GM19372 (cell line): Measurements from ENCODE around the gene PAK1IP1.
"Not testable (repeated sequence)": the region's sequence is repeated elsewhere in the genome, so short reads cannot be mapped to it uniquely, and the experiment has no call there.

ENCODE experiments used
- ATAC-seq: cut with Tn5 transposase; IDR thresholded peaks from one replicate; pipeline ENCODE4 v1.9.1; 2021; ENCODE audit warnings: mild to moderate bottlenecking, low read depth, moderate library complexity; ENCODE audit not compliant: unreplicated experiment

The PAK1IP1 gene, protein sequence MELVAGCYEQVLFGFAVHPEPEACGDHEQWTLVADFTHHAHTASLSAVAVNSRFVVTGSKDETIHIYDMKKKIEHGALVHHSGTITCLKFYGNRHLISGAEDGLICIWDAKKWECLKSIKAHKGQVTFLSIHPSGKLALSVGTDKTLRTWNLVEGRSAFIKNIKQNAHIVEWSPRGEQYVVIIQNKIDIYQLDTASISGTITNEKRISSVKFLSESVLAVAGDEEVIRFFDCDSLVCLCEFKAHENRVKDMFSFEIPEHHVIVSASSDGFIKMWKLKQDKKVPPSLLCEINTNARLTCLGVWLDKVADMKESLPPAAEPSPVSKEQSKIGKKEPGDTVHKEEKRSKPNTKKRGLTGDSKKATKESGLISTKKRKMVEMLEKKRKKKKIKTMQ

DNA sequence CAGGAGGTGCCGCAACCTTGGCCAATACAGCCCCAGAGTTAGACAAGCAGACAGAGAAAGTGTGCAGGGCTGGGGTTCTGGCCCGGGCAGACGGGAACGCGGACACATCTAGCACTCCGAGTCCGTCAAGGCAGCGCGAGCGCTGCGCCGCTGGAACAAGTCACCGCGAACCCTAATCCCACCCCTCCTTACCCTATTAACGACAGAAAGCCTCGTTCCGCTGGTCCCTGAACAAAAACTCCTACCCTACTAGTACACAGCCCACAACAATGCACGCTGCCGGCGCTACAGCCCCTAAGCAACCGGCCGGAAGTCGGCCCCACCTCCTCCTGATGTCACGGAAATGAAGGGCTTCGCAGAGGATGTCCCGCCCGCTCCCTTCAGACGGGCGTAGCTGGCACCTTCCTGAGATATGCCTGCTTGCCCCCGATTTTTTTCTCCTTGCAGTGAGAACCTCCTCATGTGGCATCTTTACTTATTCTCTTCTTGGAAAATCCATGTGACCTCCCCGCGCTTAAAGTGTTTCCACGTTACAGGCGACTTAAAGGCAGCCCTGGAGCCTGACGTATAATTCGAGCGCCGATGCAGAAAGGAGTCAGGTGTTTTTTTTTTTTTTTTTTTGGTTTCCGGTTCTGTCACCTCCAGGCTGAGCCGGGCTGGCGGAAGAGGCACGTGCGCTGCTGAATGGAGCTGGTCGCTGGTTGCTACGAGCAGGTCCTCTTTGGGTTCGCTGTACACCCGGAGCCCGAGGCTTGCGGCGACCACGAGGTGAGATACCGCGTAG, at the start of gene PAK1IP1, which contains the start of gene C6orf52:
PAK1IP1 (plus strand) TSS at position 671 of the 784 bp plus-strand sequence; CDS start at position 685, 14 bp downstream.
C6orf52 (minus strand) TSS at position 315 of the 784 bp plus-strand sequence. CDS start 7,066 bp downstream, outside the sequence.
- ATAC-seq = peak; percentile 99

DNA sequence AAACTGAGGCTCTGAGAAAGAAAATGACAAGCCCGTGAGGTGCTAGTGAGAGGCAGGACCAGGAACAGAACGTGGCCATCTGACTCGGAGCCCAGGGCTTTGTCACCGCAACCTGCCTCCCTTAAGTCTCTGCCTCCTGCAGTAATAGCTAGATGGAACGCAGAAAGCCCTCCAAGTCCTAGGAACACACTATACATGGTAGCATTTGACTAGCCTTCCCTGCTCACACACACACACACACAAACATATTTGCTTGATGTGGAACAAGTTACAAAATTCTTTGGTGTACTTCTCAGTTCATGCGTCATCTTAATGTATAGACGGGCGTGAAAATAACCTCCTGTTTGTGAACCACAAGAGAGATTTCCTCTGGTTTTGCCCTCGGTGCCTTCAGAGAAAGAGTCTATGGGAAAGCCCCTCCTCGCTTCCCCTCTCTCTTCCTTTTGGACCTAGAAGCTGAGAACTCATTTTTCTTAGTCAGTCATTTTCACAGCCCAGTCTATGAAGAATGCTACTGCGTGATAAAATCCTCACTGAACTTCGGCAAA, 39.2 kb upstream of the PAK1IP1 start:
- no peak for ATAC-seq

DNA sequence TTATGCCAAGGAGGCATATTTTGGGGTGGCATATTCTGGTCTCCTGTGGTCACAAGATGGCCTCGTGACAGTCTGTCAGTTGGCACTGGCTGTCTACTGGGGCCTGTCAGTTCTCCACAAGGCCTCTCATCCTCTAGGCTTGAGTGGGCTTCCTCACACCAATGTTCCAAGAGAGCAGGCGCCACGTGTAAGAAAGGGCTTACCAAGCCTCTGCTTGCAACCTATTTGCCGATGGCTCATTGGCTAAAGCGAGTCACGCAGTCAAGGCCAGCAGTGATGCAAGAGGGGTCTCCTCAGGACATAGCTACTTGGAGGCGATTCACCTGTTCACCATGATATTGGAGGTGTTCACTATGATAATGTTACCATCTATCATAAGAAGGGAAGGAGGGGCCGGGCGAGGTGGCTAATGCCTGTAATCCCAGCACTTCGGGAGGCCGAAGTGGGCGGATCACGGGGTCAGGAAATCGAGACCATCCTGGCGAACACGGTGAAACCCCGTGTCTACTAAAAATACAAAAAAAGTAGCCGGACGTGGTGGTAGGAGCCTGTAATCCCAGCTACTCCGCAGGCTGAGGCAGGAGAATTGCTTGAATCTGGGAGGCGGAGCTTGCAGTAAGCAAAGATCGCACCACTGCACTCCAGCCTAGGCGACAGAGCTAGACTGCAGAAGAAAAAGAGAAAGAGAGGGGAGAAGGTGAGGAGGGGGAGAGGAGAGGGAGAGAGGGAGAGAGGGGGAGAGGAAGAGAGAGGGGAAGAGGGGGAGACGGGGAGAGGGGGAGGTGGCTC, 35.7 kb upstream of the PAK1IP1 start:
- no peak for ATAC-seq

DNA sequence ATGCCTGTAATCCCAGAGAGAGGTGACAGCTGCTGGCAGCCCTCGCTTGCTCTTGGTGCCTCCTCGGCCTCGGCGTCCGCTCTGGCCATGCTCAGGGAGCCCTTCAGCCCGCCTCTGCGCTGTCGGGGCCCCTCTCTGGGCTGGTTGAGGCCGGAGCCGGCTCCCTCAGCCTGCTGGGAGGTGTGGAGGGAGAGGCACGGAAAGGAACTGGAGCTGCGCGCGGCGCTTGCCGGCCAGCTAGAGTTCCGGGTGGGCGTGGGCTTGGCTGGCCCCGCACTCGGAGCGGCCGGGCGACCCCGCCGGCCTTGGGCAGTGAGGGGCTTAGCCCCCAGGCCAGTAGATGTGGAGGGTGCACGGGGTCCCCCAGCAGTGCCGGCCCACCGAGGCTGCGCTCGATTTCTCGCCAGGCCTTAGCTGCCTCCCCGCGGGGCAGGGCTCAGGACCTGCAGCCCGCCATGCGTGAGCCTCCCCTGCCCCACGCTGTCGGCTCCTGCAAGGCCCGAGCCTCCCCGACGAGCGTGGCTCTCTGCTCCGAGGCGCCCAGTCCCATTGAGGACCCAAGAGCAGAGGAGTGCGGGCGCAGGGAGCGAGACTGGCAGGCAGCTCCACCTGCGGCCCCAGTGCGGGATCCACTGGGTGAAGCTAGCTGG, 34.9 kb upstream of the PAK1IP1 start:
- ATAC-seq = no peak

DNA sequence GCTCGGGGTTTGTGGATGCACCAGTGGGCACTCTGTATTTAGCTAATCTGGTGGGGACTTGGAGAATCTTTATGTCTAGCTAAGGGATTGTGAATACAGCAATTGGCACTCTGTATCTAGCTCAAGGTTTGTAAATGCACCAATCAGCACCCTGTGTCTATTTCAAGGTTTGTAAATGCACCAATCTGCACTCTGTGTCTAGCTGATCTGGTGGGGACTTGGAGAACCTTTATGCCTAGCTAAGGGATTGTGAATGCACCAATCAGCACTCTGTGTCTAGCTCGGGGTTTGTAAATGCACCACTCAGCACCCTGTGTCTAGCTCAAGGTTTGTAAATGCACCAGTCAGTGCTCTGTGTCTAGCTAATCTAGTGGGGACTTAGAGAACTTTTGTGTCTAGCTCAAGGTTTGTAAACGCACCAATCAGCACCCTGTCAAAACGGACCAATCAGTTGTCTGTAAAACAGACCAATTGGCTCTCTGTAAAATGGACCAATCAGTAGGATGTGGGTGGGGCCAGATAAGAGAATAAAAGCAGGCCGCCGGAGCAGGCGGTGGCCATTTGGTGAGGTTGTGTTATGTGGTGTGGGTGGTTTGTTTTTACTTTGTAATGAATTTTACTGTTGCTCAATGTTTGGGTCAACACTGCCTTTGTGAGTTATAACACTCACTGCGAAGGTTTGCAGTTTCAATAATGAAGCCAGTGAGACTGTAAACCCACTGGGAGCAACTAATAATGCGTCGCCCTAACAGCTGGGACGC, 34.2 kb upstream of the PAK1IP1 start:
- not testable (repeated sequence) for ATAC-seq

DNA sequence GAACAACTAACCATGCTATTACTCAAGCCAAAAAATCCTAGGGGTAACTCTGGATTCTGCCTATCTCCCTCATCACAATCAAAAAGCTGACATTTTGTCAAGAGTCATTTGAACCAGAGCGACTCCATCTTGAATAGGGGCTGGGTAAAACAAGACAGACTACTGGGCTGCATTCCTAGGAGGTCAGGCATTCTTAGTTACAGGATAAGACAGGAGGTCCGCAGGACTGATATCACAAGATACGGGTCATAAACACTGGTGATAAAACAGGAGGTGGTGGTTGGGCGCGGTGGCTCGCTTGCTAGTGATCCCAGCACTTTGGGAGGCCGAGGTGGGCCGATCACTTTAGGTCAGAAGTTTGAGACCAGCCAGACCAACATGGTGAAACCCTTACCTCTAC, 32.6 kb upstream of the PAK1IP1 start:
- no peak for ATAC-seq

DNA sequence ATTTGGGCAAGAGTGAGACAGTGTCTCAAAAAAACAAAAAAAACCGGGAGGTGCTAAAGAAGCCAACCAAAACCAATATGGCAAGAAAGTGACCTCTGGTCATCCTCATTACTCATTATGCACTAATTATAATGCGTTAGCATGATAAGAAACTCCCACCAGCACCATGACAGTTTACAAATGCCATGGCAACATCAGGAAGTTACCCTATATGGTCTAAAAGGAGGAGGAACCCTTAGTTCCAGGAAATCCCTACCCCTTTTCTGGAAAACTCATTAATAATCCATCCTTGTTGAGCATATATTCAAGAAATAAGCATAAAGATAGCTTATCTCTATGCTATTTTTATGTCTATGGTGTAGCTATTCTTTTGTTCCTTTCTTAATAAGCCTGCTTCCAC, 32.0 kb upstream of the PAK1IP1 start:
- no peak for ATAC-seq

DNA sequence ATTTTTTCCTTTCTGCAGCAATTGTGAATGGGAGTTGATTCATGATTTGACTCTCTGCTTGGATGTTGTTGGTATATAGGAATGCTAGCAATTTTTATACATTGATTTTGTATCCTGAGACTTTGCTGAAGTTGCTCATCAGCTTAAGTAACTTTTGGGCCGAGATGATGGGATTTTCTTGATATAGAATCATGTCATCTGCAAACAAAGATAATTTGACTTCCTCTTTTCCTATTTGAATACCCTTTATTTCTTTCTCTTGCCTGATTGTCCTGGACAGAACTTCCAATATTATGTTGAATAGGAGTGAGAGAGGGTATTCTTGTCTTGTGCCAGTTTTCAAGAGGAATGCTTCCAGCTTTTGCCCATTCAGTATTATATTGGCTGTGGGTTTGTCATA, 29.2 kb upstream of the PAK1IP1 start:
- not testable (repeated sequence) for ATAC-seq

DNA sequence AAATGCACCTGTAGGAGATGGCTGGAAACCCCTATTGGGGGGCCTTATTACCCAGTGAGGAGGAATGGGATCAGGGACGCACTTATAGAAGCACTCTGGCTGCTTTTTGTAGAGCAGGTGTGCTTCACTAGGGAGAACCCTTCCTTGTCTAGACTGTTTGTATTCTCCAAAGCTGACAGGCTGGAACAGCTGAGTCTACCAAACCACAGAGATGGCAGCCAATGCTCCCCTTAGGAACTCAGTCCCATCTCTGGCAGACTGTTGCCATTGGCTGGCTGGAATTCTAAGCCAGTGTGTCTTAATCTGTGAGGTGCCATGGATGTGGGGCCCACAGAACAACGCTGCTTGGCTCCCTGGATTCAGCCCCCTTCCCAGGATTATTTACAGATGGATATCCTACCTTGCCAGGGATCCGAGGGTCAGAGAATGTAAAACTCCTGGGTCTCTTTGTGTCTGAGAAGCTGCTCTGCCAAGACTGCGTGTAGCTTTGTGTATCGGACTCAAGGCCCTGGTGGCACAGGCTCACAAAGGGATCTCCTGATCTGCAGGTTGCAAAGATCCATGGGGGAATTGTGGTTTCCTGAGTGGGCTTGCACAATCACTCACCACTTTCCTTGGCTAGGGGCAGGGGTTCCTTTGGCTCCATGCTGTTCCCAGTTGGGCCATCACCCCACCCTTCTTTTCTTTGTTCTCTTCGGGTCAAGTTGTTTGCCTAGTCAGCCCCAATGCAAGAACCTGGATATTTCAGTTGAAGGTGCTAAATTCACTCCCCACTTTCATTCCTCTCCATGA, 26.4 kb upstream of the PAK1IP1 start:
- ATAC-seq = no peak

DNA sequence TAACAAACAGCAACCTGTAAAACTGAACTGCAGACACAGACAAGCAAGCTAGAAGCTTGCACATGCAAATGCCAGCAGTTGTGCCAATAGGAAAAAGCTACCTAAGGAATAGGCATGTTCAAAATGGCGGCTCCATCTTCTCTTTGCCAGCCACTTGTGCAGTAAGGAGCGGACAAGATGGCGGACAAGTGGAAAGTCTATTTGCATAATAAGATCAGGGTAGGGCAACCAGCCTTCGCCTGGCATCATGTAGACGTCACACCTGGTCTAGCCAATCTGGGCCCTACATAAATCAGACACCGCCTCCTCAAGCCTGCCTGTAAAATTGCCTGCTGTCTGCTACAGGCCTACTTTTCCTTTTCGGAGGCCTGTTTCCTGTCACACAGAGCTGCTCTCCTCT, 18.4 kb upstream of the PAK1IP1 start:
- no peak for ATAC-seq

DNA sequence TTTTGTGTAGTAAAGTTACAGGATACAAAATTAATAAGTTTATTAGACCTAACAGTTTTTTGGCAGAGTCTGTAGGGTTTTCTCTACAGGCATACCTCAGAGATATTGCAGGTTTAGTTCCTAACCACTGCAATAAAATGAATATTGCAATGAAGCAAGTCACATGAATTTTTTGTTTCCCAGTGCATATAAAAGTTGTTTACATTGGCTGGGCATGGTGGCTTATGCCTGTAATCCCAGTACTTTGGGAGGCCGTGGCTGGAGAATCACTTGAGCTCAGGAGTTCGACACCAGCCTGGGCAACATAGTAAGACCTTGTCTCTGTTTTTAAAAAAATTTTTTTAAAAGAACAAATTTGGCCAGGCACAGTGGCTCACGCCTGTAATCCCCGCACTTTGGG, 16.3 kb upstream of the PAK1IP1 start:
- ATAC-seq = no peak

DNA sequence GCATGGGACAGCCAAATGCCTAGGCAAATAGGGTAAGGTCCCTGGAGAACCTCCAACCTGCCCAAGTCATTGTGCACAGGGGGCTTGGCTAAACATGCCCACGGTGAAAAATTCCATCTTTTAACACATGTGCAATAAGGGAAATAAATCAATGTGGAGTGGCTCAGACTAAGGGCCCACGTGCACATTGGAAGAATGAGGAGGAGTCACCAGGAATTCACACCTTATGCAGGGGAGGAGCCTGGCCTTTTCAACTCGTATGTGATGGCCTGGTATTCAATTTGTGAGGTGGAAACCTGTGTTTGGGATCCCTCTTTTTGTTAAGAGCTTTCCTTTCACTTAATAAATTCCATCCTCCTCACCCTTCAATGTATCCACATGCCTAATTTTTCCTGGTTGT, 13.0 kb upstream of the PAK1IP1 start:
- ATAC-seq = no peak

DNA sequence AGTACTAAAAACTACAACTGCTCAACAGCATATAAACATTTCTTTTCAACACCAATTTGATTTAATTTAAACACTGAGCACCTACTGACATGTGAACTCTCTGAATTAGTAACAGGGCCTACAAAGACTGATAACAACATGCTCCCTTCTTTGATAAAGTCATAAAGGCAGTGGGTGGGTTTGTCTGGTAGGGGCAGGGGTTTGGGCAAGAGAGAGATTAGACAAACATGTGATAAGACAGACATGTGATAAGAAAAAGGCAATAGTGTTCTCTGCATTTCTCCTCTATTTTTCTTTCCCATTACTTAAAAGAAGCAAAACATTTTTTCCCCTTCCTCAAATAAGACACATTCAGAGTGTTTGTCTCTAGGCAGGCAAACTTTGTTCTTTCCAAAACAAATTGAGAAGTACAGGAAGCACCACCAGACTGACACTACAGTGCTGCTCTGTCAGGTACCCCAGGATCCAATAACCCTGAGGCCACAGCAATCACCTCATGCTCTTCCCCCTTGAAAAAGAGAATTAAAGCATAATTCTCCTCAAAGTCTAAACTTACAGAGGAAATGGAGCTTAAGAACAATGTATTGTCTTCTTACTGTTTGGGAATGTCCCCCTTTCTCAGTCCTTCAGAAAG, 12.3 kb upstream of the PAK1IP1 start:
- no peak for ATAC-seq

DNA sequence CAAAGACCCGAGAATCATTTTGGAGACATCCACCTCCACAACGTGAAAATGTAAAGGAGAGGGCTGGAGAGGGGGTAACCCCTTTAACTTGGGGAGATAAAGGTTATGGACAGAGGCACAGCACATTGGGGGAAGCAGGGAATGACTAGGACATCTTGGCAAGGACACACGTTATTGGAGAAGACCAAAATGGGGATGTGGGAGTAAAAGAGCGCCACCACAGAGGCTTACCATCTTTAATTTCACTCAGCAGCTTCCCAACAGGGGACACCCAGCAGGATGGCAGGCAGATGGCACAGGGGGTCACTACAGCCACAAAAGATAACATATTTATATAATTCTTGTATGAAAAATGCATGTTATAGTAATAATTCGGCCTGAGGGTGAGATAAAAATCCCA, 10.2 kb upstream of the PAK1IP1 start:
- no peak for ATAC-seq

DNA sequence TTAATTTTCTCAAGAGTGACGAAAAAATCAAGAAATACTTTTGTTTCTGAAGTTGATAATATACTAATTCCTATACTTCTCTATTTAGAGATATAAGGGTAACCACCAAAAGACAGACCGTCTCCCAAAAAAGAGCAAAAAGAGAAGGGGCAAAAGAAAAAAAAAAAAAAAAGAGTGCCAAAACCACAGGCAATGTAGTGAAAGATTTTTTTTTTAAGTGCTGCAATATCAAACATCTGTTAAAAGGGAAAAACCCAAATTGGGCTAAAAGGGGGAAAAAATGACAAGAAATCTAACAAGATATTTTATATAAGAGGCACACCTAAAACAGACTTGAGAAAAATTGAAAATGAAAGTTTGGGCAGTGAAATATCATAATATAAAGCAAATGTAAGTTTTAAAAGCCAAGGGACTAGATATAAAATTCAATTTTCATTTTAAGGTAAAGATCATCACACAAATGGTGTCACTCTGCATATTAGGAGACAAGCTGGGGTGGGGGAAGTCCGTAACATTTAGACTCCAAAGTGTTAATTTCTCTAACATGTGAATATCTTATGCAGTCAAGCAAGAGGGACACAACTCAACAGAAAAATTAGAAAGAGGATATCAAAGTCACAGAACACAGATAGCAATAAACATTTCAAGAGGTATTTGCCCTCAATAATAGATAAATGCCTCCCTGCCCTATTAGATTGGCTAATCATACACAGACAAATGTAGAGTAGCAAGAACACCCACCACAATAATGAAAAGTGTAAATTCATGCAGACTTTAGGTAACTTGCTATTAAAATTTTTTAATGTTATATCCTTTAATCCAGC, 9.5 kb upstream of the PAK1IP1 start:
- no peak for ATAC-seq

DNA sequence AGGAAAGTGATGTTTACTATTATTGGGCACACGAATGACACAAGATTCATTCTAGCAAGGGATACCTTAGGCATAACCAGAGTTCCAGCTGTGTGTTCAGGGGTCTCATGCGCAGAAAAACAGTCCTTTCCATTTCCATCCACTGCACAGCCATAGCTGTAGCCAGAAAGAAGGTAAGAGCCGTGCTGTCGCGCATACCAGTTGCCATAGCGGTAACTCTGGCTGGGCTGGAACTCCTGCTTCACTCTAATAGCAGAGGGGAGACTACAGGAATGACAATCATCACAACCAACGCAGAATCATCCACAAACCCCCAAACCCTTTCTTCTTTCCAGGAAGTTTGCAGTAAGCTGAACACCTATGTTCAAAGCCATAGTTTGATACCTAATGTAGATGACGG, 7.9 kb upstream of the PAK1IP1 start:
- no peak for ATAC-seq

DNA sequence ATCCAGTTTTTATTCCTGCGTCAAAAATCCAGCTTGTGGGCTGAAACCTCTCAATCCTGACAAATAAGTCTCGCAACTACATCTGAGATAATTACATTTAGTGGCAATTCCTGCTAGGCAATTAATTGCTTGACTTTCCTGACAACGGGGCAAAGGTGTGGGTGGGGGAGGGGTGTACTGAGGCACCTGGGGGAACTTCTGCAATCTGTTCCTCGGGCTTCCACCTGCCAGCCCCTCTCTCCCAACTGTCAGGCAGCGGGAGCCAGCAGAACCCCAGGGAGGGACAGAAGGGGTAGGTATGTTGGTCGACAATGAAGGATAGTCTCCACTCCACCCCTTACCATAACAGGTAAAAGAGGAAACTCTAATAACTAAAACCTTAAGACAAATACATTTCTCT, 7.2 kb upstream of the PAK1IP1 start:
- no peak for ATAC-seq
